22Rv1 (cell line): ENCODE results near the gene BATF3.

Experiments used
- CTCF ChIP-seq: fragments of 450-650 bp; IDR thresholded peaks from 2 replicates; pipeline ENCODE4 v1.5.1; 2017; ENCODE audit warnings: mild to moderate bottlenecking
- ZFX ChIP-seq: fragments of 450-650 bp; IDR thresholded peaks from 2 replicates; pipeline ENCODE4 v1.6.1; 2017; ENCODE audit warnings: antibody characterized with exemption, borderline replicate concordance

GRCh38 chr1:212690816-212691403 is 8.7 kb downstream of the BATF3 start:
- TF ChIP-seq CTCF (no peak), ZFX (no peak)
